ENCODE measurements around the gene EZR.
A peak's percentile ranks its signal among the peaks of the same experiment; 100 is the strongest.
"Not testable (repeated sequence)": the region's sequence is repeated elsewhere in the genome, so short reads cannot be mapped to it uniquely, and the experiment has no call there.

Gene EZR

GRCh38 chr6:158825038-158825950, 6.1 kb upstream of the EZR start:
- DNase-seq: no peak
- intact Hi-C loops (cut with DNase I): no loop called here

DNA sequence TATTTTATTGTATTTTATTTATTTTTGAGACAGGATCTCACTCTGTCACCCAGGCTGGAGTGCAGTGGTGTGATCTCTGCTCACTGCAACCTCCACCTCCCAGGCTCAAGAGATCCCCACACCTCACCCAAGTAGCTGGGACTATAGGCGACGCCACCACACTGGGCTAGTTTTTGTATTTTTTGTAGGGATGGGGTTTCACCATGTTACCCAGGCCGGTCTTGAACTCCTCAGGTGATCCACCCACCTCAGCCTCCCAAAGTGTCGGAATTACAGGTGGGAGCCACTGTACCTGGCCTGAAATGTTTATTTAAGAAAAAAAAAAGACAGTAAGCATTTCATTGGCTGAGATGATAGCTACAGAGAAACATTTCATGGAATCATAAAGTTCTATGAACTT, 4.4 kb upstream of the EZR start:
- DNase-seq; intact Hi-C loops (cut with DNase I): not testable (repeated sequence)

DNA sequence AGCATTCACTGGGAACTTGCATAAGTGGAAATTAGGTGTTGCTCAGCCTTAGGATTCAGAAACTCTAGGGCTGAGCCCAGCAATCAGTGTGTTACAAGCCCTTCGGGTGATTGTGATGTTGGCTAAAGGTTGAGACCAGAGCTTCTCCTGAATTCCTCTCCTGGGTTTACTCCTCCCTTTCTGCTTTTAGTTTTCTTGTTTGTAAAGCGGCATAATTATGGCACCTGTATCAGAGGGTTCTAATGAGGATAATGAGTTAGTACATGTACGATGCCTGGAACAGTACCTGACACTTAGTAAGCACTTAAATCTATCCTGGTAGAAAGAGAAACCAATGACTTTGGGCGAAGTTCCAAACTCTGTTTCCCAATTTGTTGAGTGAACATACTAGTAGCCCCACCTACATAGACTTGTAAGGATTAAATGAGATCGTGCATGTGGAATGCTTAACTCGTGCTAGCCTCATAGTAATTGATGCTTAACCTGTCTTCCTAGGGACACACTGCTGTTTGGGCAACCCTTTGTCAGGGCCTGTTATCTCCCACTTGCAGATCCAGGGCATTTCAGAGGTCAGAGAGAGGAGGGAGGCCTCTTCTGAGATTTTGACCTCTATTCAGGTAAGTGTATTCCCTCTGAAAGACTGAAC, 932 bp upstream of the EZR start:
- DNase-seq: no peak
- intact Hi-C loops (cut with DNase I): loop anchor here (10.0 kb wide), 2 partner anchors 105 to 155 kb away; no protein-coding TSS in a partner anchor

- intact Hi-C loops (cut with DNase I): loop anchor here (10.0 kb wide), 2 partner anchors 104 to 156 kb away; no protein-coding TSS in a partner anchor
- peak in 40 of 42 donors; percentile 15 to 74 (median 44) for DNase-seq
These were observed 471 bp downstream of the EZR start for GRCh38 chr6:158818581-158819212.

DNA sequence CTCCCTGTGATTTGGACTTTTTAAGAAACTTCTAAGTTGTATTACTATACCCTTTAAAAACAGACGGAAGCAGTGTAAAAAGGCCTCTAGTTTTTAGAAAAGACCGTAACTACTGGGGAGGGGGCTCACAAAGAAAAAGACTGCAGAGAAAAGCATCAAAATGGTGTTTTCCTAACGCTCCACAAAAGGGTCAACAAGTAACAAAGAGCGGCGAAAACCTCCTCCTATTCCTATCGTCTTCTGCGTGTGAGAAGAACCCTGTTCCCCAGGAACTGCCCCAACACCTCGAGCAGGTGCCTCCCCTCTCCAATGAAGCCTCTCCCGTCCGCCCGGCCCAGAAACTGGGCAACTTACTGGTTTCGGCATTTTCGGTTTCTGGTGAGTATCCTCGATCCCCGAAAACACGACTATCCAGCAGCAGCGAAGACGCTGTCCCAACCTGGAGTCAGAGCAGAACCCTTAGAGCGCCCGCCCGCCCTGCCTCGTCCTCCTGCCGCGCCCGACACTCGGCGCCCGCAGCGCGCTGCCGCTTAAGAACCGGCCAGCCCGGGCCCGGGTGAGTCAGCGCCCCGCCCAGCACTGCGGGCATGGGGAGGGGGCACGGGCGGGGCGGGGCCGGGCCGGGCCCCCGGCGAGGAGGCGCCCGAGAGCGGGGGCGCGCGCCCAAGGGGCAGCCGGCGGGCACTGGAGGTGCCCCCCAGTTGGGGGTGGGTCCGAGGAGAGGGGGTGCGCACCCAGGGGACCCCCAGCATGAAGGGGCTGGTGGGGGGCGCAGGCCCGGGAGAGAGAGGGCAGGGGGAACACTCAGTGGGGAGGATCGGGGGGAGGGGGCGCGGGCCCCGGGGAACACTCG, 1.2 kb downstream of the EZR start:
- intact Hi-C loops (cut with DNase I): loop anchor here (10.0 kb wide), 2 partner anchors 103 to 157 kb away; no protein-coding TSS in a partner anchor
- peak in 39 of 42 donors; percentile 26 to 78 (median 50) for DNase-seq

DNA sequence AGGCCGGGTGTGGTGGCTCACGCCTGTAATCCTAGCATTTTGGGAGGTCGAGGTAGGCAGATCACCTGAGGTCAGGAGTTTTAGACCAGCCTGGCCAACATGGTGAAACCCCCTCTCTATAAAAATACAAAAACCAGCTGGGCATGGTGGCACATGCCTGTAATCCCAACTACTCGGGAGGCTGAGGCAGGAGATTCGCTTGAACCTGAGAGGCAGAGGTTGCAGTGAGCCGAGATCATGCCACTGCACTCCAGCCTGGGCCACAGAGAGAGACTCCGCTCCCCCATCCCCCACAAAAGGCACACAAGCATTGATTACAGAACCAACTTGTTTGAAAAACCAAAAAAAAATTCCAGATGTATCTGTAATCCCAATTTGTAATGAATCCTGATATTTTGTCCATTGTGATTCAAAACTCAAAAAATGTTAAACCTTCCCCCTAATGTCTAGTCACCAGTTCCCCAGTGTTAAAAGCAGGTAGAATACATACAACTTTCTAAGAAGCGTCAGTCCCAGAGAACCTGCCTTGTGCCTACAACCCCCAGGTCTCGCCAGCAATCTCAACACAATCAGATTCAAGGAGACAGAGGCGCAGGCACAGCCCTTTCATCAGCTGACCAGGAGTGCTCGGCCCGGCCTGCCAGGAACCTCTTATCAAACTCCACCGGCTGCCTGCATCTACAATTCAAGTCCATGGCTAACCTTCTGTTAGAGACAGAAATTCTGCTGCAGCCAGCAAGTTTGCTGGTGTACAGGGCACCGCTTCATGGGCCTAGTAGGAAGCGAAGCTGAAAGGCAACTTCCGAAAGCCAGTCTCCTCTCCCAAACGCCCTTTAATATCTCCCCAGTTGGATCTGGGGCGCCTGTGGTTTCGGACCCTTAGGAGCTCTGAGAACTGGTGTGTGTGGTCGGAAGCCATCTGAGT, 2.1 kb downstream of the EZR start:
- DNase-seq: peak in 6 of 42 donors; percentile 9 to 41 (median 36)
- intact Hi-C loops (cut with DNase I): loop anchor here (10.0 kb wide), 2 partner anchors 102 to 158 kb away; no protein-coding TSS in a partner anchor

DNA sequence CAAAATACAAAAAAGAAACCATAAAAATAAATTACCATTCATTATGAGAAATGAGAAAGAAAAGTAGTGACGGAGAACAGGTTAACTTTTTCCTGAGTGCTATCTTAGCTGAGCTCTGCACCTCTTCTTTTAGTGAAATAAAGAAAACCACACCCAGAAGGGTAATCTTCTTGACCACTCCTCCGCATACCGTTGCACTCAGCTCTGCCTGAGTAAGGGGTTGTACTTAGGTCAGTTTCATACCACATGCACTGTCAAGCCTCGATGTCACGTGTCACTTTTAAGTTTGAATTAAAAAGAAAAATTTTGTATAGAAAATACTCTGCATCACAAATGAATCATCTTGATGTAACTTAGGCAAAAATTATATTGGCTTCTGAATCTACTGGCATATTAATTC, 2.8 kb downstream of the EZR start:
- intact Hi-C loops (cut with DNase I): loop anchor here (10.0 kb wide), 2 partner anchors 102 to 158 kb away; no protein-coding TSS in a partner anchor

GRCh38 chr6:158815907-158816306, 3.3 kb downstream of the EZR start:
- intact Hi-C loops (cut with DNase I): loop anchor here (10.0 kb wide), 2 partner anchors 101 to 159 kb away; no protein-coding TSS in a partner anchor
- DNase-seq: no peak

More for the DNA sequence above, 2.8 kb downstream of the EZR start:
- no peak for DNase-seq

- intact Hi-C loops (cut with DNase I): loop anchor here (10.0 kb wide), 2 partner anchors 101 to 159 kb away; no protein-coding TSS in a partner anchor
- peak in 1 of 42 donors; percentile 10 for DNase-seq
These were observed 3.8 kb downstream of the EZR start for GRCh38 chr6:158815379-158815724.

GRCh38 chr6:158813032-158813431, 6.1 kb downstream of the EZR start:
- intact Hi-C loops (cut with DNase I): loop anchor here (10.0 kb wide), 2 partner anchors 98 to 162 kb away; no protein-coding TSS in a partner anchor
- peak in 1 of 42 donors; percentile 12 for DNase-seq

GRCh38 chr6:158812611-158813010, 6.6 kb downstream of the EZR start:
- DNase-seq: peak in 1 of 42 donors; percentile 16
- intact Hi-C loops (cut with DNase I): loop anchor here (10.0 kb wide), 2 partner anchors 98 to 162 kb away; no protein-coding TSS in a partner anchor

DNA sequence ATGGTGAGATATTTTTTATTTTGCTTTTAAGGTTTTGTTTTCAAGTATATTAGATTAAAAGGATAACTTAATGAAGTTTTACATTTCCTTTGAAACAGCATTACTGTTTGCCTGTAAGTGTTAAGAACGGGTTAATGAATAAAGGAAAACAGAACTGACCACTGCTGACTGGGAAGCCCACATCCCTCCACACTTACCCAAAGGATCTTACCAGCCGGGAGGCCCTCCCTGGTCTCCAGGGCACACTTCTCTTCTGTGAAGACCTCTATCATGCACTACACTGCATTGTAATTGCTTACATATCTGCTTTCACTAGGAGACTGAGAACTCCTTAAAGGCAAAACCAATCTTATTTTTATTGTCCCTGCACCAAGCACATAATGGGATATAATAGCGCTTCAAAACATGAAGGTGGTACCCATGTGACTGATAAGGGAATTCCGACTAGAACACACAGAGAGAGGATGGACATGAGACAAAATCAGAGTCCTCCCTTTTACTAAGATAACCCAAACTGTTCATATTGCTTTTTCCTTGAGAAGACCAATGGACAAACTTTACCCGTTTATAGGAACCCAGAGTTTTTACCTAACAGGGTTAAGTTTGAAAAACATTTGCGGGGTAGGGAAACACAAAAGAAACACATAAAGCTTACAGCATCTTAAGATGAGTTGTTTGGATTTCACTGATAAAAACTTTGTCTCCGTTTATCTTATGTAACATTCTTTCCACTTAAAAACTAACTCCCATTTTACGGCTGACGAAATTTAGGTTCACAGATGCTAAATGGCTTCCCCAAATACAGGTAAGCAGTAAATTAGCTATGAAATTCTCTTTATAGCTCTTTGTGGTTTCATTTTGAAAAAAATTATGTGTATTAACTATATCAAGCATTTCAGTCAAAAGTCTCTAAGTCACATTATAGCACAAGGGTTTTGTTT, 8.7 kb downstream of the EZR start:
- intact Hi-C loops (cut with DNase I): loop anchor here (10.0 kb wide), 2 partner anchors 96 to 164 kb away; no protein-coding TSS in a partner anchor

DNA sequence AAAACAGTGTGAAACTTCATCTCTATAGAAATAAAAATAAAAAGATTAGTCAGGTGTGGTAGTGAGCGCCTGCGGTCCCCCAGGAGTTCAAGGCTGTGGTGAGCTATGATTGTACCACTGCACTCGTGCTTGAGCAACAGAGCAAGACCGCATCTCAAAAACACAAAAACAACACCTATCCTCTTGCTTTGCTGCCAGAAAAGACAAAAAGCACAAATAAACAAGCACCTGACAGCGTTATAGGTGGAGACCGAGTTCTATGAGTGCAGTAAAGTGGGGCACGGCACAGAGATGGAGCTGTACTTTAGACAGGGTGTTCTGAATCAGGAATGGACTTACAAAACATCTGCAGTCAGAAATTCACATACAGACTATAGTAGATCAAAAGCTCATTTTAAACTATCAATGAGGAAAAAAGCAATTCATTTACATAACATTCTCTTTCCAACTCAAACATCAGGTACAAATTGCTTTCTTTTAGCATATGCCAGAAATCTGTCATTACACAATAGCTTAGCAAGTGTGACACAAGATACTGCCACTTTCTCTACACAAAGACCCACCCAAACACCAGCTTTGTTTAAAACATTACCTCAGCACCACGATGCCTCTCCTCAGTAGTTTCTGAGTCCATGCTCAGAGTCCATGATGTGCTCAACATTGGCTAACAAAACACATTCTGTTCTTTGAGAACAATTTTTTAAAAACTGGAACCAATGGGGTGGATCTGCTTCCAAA, 10.1 kb downstream of the EZR start:
- intact Hi-C loops (cut with DNase I): no loop called here
- DNase-seq: no peak

More for the DNA sequence above, 8.7 kb downstream of the EZR start:
- DNase-seq: no peak

GRCh38 chr6:158808442-158808833, 10.7 kb downstream of the EZR start:
- no peak for DNase-seq
- intact Hi-C loops (cut with DNase I): no loop called here
